Measurements from ENCODE around the gene GYPC.

DNA sequence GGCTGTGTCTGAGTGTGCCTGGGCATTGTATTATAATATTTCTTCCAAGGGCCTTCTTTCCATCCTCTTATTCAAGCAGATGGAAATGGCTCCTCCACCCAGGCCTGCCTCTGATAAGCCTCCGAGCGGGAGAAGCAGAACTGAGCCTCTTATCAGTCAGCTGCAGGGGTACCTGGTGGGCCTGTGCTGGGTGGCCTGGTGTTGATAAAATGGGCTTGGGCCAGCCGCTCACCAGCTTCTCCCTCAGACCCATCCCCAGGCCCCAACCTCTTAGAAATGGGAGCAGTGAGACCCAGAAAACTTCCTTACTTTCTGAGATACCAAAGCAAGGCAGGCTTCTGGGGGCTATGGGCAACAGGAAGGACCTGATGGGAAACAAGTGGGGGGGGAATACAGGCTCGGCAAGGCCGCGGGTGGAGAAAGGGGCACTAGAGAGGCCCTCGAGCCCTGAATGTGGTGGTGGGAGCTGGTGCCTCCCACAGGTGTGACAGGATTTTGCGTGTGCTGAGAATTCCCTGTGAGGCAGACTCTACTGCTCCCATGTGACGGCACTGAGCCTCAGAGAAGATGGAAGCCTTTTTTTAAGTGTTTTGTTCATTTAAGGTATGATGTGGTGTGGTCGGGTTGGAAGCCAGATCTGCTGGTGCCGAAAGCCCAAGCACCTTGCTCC is 18.3 kb downstream of the GYPC start:
- TF ChIP-seq, protein P1, sequence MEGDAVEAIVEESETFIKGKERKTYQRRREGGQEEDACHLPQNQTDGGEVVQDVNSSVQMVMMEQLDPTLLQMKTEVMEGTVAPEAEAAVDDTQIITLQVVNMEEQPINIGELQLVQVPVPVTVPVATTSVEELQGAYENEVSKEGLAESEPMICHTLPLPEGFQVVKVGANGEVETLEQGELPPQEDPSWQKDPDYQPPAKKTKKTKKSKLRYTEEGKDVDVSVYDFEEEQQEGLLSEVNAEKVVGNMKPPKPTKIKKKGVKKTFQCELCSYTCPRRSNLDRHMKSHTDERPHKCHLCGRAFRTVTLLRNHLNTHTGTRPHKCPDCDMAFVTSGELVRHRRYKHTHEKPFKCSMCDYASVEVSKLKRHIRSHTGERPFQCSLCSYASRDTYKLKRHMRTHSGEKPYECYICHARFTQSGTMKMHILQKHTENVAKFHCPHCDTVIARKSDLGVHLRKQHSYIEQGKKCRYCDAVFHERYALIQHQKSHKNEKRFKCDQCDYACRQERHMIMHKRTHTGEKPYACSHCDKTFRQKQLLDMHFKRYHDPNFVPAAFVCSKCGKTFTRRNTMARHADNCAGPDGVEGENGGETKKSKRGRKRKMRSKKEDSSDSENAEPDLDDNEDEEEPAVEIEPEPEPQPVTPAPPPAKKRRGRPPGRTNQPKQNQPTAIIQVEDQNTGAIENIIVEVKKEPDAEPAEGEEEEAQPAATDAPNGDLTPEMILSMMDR (conservative IDR thresholded peaks at IDR 0.05; ENCODE audit: low read length), result no peak
- TF ChIP-seq EZH2phosphoT487 (IDR thresholded peaks at IDR 0.05; ENCODE audit: borderline replicate concordance), result no peak
